Mononuclear cell (primary cell): Measurements from ENCODE around the gene SFTPD. TPM values are rescaled to one million over a fixed set of nuclear protein-coding genes. Genes with fewer than 3 reads are reported as not detected.
"Not testable (repeated sequence)": the region's sequence is repeated elsewhere in the genome, so short reads cannot be mapped to it uniquely, and the experiment has no call there.

ENCODE experiments used
- H3K27me3 ChIP-seq: 2 replicates; pipeline ENCODE4 v1.6.0; 2011; ENCODE audit warnings: low read length, control low read depth; ENCODE audit not compliant: insufficient read depth
- H3K4me1 ChIP-seq: 2 replicates; pipeline ENCODE4 v1.5.1; 2011; ENCODE audit warnings: mild to moderate bottlenecking, low read length, control low read depth; ENCODE audit not compliant: insufficient read depth
- H3K4me3 ChIP-seq: 2 replicates; pipeline ENCODE4 v1.5.1; 2011; ENCODE audit warnings: mild to moderate bottlenecking, low read length, moderate library complexity
- H3K9me3 ChIP-seq: 2 replicates; pipeline ENCODE4 v1.5.1; 2011; ENCODE audit warnings: low read depth, mild to moderate bottlenecking, control low read depth, low read length
- total RNA-seq: library from RNA; depleted of rRNA; stranded (reverse); fragments of >200 nt; gene quantifications from one replicate; pipeline ENCODE4 v1.2.3, GENCODE V29; 2012

Gene SFTPD
- total RNA-seq, result not detected

DNA sequence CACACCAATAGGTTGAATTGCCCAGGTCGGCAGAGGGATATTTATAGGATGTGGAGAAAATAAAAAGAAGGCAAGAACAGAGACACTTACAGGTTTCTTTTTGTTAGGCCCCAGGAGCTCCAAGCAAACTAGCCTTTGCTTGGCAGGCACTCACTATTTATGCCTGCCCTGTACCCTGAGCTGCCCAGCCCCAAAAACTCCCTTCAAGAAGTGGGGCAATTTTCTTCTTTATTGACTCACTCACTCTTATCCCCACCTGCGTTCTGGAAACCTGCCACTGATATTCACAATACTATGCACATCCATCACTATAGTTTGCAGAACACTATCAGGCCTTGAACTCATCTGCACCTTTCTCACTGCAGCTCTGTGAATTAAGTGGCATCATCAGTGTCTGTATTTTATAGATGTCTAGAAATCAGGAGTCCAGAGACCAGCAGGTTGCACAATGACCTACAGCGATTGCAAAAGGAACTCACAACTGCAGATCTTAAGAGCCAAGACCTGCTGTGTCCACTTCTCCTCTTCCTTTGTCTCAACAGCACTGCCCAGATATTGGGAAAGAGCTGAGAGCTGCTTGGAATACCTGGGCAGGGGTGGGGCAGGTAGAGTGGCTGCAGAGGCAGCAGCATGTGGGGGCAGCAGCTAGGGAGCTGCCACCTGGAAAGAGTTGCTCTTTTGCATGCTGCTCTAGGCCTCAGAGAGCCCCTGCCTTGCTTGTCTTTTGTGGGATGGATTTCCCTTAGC is at the start of gene SFTPD:
Gene SFTPD, minus strand, starts transcription at position 130 of the 747 bp plus-strand sequence. CDS start 2,446 bp downstream, outside the sequence.
- Histone ChIP-seq H3K27me3 (peaks cover 5% of the 10 kb centered on the region), H3K4me1 (peaks cover 13% of the 10 kb centered on the region), H3K4me3 (no peak within 1 kb of the TSS), H3K9me3 (peaks cover 12% of the 10 kb centered on the region)

DNA sequence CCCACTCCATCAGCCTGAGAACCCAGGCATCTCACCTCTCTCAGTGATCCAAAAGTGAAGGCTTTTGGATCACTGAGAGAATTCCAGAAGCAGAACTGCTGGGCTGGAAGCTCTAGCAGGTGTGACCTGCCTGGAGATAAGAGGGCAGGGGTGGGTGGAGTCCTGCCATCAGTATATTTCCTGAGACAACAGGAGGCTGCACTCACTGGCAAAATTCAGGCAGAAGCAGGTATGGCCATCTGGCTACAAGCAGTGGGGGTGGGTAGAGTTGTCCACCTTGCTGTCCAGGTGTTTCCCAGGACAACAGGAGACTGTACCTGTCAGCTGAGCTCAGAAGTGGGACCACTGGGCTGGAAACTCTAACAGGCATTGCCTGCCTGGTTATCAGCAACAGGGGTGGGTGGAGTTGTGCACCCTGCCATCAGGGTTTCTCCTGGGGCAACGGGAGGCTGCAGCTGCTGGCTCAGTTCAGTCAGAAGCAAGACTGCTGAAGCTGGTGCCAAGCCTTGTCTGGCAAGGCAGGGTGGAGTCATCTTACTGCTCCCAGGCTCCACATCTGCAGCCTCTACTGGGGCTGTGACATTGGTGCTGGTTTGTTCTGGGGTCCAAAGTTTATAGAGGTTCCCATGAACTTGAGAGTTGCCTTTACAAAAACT is 47.2 kb upstream of the SFTPD start:
- Histone ChIP-seq H3K27me3 (no peaks in the 10 kb centered on the region), H3K4me1 (no peaks in the 10 kb centered on the region), H3K4me3 (no peak overlapping the region), H3K9me3 (no peaks in the 10 kb centered on the region)

DNA sequence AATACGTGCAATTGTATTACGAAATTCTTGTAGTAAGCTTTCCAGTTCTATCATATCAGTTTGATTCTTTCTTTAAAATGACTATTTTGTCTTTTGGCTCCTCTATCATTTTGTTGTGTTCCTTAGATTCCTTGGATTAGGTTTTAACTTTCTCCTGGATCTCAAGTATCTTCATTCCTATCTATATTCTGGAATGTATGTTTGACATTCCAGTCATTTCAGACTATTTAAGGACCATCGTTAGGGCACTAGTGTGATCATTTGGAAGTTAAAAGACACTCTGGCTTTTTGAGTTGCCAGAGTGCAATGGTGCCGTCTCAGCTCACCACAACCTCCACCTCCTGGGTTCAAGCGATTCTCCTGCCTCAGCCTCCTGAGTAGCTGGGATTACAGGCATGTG is 45.7 kb upstream of the SFTPD start:
- H3K4me1 ChIP-seq, result no peaks in the 10 kb centered on the region
- no peak overlapping the region for H3K4me3 ChIP-seq
- H3K27me3 ChIP-seq, result peaks cover 6% of the 10 kb centered on the region
- H3K9me3 ChIP-seq, result peaks cover 9% of the 10 kb centered on the region

GRCh38 chr10:79988199-79988598 is 39.3 kb upstream of the SFTPD start:
- H3K4me1 ChIP-seq, result not testable (repeated sequence)
- peaks cover 19% of the 10 kb centered on the region for H3K27me3 ChIP-seq

DNA sequence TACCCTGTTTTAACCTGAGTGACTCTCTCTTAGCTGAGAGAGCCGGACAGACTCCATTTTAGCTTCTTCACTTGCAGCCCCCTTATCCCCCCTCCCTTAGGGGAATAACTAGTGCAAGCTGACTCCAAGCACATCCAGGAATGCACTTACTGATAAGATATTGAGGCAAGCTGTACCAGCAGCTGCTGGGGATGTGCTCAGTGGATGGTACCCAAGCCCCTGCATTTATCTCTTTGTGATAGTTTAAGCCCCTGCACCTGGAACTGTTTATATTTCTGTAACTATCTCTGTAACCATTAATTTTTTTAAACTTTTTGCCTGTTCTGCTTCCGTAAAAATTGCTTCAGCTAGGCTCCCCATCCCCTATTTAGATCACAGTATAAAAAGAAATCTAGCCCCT is 37.8 kb upstream of the SFTPD start:
- not testable (repeated sequence) for H3K4me1 ChIP-seq, H3K4me3 ChIP-seq, H3K9me3 ChIP-seq
- peaks cover 31% of the 10 kb centered on the region for H3K27me3 ChIP-seq

More at GRCh38 chr10:79988199-79988598, 39.3 kb upstream of the SFTPD start:
- H3K4me3 ChIP-seq, H3K9me3 ChIP-seq: not testable (repeated sequence)

GRCh38 chr10:79985481-79986072 is 36.7 kb upstream of the SFTPD start:
- Histone ChIP-seq H3K9me3 (peaks cover 5% of the 10 kb centered on the region), H3K4me3 (no peak overlapping the region), H3K4me1 (peaks cover 7% of the 10 kb centered on the region), H3K27me3 (peaks cover 39% of the 10 kb centered on the region)

DNA sequence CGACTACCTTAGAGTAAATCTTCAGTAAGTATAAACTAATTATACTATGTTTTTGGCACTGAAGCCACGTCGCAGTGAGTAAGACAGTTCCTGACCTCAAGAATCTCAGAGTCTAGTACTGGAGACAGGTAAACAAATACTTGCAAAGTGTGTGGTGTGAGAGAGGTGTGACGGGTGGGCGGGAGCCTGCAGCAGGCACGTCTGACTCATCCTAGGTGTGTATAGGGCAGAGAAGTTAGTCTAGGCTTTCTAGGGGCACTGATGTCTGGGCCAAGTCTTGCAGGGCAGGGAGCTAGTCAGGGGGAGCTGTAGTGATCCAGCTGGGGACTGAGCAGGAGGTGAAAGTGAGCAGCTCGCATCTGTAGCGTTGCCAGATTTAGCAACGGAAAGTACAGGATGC is 35.9 kb upstream of the SFTPD start:
- Histone ChIP-seq H3K4me3 (no peak overlapping the region), H3K4me1 (peaks cover 7% of the 10 kb centered on the region), H3K9me3 (no peaks in the 10 kb centered on the region), H3K27me3 (peaks cover 44% of the 10 kb centered on the region)

DNA sequence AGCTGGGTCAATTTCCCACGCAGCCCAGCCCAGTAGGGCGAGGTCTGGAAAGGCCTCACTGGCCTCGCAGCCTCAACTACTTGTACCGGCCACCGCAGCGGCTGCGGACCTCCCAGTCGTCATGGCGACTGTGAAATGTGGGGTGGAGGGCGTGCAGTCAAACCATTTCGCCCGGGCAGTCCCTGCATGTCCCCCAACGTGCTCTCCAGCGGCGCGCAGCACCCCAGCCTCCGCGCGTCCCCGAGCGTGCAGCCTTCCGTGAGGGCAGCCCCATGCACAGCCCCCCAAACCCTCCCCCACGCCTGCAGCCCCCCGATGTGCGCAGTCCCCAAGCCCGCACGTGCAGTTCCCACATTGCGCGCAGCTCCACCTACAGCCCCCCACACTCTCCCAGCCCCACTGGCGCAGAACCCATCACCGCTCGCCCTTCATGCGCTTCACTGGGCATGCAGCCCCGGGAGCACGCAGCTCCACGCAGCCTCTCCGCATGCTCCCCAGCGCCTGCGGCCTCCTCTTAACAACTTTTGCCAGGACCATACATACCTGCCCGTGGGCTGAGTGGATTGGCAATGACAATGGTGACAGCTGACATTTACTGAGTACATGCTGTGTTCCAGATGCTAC is 34.5 kb upstream of the SFTPD start:
- peaks cover 51% of the 10 kb centered on the region for H3K27me3 ChIP-seq
- H3K9me3 ChIP-seq, result no peaks in the 10 kb centered on the region
- H3K4me1 ChIP-seq, result peaks cover 7% of the 10 kb centered on the region
- H3K4me3 ChIP-seq, result no peak overlapping the region

DNA sequence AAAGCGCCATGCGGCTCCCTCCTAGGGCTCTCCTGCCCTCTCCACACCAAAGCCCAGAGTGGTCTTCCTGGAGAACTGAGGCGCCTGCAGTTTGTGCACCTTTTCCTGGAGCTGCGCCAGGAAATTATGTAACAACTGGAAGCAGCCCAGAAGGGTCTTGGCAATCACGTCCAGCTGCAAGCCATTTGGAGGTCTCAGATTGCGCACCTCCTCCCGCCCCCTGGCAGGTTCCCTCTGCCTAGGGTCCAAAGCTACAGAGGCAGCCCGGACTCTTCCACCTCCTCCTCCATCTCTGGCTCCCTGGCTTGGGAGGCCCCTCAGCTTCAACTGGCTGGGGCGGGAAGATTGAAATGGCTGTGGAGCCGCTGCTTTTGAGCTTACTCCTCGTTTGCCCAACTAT is 34.0 kb upstream of the SFTPD start:
- no peak overlapping the region for H3K4me3 ChIP-seq
- H3K9me3 ChIP-seq, result no peaks in the 10 kb centered on the region
- peaks cover 51% of the 10 kb centered on the region for H3K27me3 ChIP-seq
- peaks cover 7% of the 10 kb centered on the region for H3K4me1 ChIP-seq

- peaks cover 54% of the 10 kb centered on the region for H3K27me3 ChIP-seq
- peak overlapping the region; percentile 33 for H3K4me3 ChIP-seq
- no peaks in the 10 kb centered on the region for H3K9me3 ChIP-seq
- H3K4me1 ChIP-seq, result peaks cover 7% of the 10 kb centered on the region
Measured at GRCh38 chr10:79982362-79982800, 33.5 kb upstream of the SFTPD start.

DNA sequence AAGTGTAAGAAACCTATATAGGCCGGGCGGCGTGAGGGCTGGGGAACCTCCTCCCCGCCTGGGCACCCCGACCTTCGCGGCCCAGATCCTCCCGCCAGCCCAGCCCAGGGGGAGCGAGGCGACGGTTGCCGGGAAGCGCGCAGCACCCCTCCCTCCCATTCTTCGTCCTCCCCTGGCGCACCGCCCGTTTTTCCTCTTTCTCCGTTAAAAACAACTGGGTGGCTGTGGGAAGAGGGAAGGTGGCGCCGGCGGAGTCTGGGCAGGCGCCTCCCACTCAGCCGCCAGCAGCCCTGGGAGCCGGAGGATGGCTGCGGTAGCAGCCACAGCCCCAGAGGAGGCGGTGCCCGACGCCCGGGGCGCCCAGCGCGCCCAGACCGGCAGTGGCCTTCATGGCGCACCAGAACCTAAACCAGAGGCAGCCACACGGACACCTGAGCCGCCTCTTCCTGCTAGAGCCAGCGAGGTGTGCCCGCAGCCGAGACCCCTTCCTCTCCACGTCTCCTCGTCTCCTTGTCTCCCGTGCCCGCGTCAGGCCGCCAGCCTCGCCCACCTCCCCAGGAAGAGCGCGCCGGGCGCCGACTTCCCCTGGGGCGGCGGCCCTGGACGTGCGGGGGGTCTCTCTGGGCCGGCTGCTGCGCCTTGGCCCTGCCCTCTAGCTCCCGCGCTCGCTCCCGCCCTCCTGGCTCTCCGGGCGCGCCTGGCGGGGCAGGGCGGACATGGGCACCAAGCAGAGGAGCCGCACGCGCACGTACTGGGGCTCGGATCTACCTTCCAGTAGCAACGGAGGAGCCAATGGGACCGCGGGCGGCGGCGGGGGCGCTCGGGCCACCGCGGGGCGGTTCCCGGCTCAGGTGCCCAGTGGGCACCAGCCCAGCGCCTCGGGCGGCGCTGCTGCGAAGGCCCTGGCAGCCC is 32.8 kb upstream of the SFTPD start:
- peaks cover 55% of the 10 kb centered on the region for H3K27me3 ChIP-seq
- peaks cover 7% of the 10 kb centered on the region for H3K4me1 ChIP-seq
- H3K4me3 ChIP-seq, result peak overlapping the region; percentile 33
- H3K9me3 ChIP-seq, result no peaks in the 10 kb centered on the region

DNA sequence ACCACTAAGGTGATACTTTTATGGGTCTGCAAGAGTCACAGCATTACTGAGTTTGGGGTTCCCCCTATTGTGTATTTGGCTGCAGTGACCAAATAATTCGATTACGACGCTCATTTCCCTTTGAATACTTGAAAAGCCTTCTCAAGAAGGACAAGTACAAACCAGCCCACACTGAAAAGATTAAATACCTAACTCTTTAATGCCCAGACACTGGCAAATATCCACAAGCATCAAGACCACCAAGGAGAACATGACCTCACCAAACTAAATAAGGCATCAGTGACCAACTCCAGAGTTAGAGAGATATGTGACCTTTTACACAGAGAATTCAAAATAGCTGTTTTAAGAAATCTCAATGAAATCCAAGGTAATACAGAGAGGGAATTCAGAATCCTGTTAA is 31.8 kb upstream of the SFTPD start:
- Histone ChIP-seq H3K4me3 (no peak overlapping the region), H3K4me1 (peaks cover 7% of the 10 kb centered on the region), H3K9me3 (no peaks in the 10 kb centered on the region), H3K27me3 (peaks cover 53% of the 10 kb centered on the region)

DNA sequence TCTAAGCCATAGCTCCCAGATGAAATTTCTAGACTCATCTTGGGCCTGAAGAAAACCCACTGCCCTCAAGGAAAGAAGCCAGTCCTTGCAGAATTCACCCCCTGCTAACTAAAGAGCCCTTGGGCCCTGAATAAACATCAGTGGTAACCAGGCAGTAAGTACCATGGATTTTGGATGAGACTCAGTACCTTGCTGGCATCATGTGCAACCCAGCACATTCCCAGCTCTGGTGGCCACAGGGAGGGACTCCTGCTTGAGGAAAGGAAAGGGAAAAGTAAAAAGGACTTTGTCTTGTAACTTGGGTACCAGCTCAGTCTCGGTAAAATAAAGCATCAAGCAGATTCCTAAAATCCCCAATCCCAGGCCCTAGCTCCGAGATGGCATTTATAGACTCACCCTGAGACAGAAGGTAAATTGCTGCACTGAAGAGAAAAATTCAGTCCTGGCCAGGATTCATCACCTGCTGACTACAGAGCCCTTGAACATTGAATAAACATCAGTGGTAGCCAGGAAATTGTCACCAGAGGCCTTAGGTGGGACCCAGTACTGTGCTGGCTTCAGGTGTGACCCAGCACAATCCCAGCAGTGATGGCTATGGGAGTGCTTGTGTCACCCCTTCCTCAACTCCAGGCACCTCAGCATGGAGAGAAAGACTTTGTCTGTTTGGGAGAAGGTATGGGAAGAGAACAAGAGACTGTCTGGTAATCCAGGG is 31.2 kb upstream of the SFTPD start:
- Histone ChIP-seq H3K4me1 (peaks cover 7% of the 10 kb centered on the region), H3K27me3 (peaks cover 47% of the 10 kb centered on the region), H3K4me3 (no peak overlapping the region), H3K9me3 (no peaks in the 10 kb centered on the region)
